GM12891 (cell line): Measurements from ENCODE around the gene NECTIN4.

ENCODE experiments used
- PAX5 ChIP-seq: IDR thresholded peaks from 2 replicates; pipeline ENCODE4 v1.6.1; 2011; ENCODE audit warnings: low read length, moderate library complexity, mild to moderate bottlenecking; ENCODE audit not compliant: insufficient read depth, severe bottlenecking
- POLR2A ChIP-seq: IDR thresholded peaks from 2 replicates; pipeline ENCODE4 v1.6.1; 2011; ENCODE audit warnings: low read depth, low read length, control low read depth
- POLR2AphosphoS5 ChIP-seq: IDR thresholded peaks from 2 replicates; pipeline ENCODE4 v1.6.1; 2011; ENCODE audit warnings: low read depth, low read length, control low read depth
- POU2F2 ChIP-seq: IDR thresholded peaks from 2 replicates; pipeline ENCODE4 v1.6.1; 2011; ENCODE audit warnings: low read depth, mild to moderate bottlenecking, control low read depth, low read length, moderate library complexity
- SPI1 ChIP-seq: IDR thresholded peaks from 2 replicates; pipeline ENCODE4 v1.6.1; 2011; ENCODE audit warnings: low read depth, low read length, control low read depth
- TAF1 ChIP-seq: IDR thresholded peaks from 2 replicates; pipeline ENCODE4 v1.6.1; 2011; ENCODE audit warnings: low read depth, low read length, control low read depth

- no peak for TF ChIP-seq POU2F2
- no peak for TF ChIP-seq POLR2A
- no peak for TF ChIP-seq POLR2AphosphoS5
- TF ChIP-seq TAF1, result no peak
- TF ChIP-seq SPI1, result no peak
- TF ChIP-seq PAX5, result no peak
Measured at GRCh38 chr1:161094481-161094880, 5.1 kb upstream of the NECTIN4 start.
